GM12878 (cell line): ENCODE results near the gene LDLR. TPM values are rescaled to one million over a fixed set of nuclear protein-coding genes. Genes with fewer than 3 reads are reported as not detected.

Experiments used
- ATAC-seq: fragments of 200-7000 bp; cut with Tn5 transposase; 3 replicates; pipeline ENCODE4 v1.9.1; 2020; ENCODE audit warnings: mild to moderate bottlenecking, moderate library complexity
- BruUV-seq: library from RNA; stranded (reverse); fragments of 400-500 nt; replicated peaks from 2 replicates; lab custom pipeline; 2021; lab: Mats Ljungman, UMichigan
- CTCF ChIA-PET: fragments of 300-600 bp; sonication (Branson Sonifier 250); formaldehyde crosslinking; extraction: SDS; loops from one replicate; lab custom pipeline; 2021; ENCODE audit warnings: inconsistent platforms; lab: Yijun Ruan, JAX
- POLR2A ChIA-PET: fragments of 350-600 bp; formaldehyde crosslinking; extraction: SDS; loops from one replicate; lab custom pipeline; 2021; ENCODE audit warnings: inconsistent platforms; lab: Charles Lee
- RAD21 ChIA-PET: fragments of 300-600 bp; sonication (Branson Sonifier 250); formaldehyde crosslinking; loops from one replicate; lab custom pipeline; 2023; ENCODE audit warnings: antibody characterized with exemption; ENCODE audit not compliant: unreplicated experiment; lab: Charles Lee
- SMC1A ChIA-PET: fragments of 300-600 bp; sonication (Branson Sonifier 250); formaldehyde crosslinking; loops from one replicate; lab custom pipeline; 2023; ENCODE audit not compliant: unreplicated experiment, uncharacterized antibody; lab: Charles Lee
- DNase-seq: peaks from one replicate; pipeline ENCODE4 v3.0.0-alpha.2; 2011; ENCODE audit warnings: low read depth, low spot score
- FAIRE-seq: peaks from 3 replicates; lab custom pipeline; 2011; peaks lifted over from hg19 to GRCh38; lab: Jason Lieb, UNC
- H2AFZ ChIP-seq: 2 replicates; pipeline ENCODE4 v1.6.0; 2011; ENCODE audit warnings: low read depth, low read length, control low read depth; ENCODE audit not compliant: control insufficient read depth
- H3K27ac ChIP-seq: 2 replicates; pipeline ENCODE4 v1.5.1; 2011; ENCODE audit warnings: control low read depth; ENCODE audit not compliant: control insufficient read depth, insufficient read depth
- H3K27me3 ChIP-seq, 2 experiments: replicated peaks in 1 of 2; 2 replicates each; pipeline versions ENCODE4 v1.6.0 to v1.6.1; 2011; ENCODE audit warnings: low read length in 1 of 2; ENCODE audit not compliant: control insufficient read depth in 2 of 2, insufficient read depth in 2 of 2
- H3K36me3 ChIP-seq, 2 experiments: 2 replicates each; pipeline ENCODE4 v1.5.1; 2011; ENCODE audit warnings: low read length in 1 of 2; ENCODE audit not compliant: control insufficient read depth in 2 of 2, insufficient read depth in 2 of 2
- H3K4me1 ChIP-seq: 2 replicates; pipeline ENCODE4 v1.6.1; 2011; ENCODE audit warnings: mild to moderate bottlenecking, low read length, moderate library complexity, mixed read lengths; ENCODE audit not compliant: control insufficient read depth, insufficient read depth
- H3K4me2 ChIP-seq: 2 replicates; pipeline ENCODE4 v1.6.0; 2011; ENCODE audit warnings: control low read depth; ENCODE audit not compliant: control insufficient read depth, insufficient read depth
- H3K4me3 ChIP-seq: fragments of 200-600 bp; sonication (generic); 2 replicates; pipeline ENCODE4 v1.5.1; 2016
- H3K79me2 ChIP-seq: 2 replicates; pipeline ENCODE4 v1.6.0; 2011; ENCODE audit warnings: low read length; ENCODE audit not compliant: control insufficient read depth, insufficient read depth
- H3K9ac ChIP-seq: 2 replicates; pipeline ENCODE4 v1.8.0; 2011; ENCODE audit warnings: low read length, control low read depth, mixed read lengths; ENCODE audit not compliant: control insufficient read depth, insufficient read depth
- H3K9me3 ChIP-seq: replicated peaks from 3 replicates; pipeline ENCODE4 v1.5.1; 2011; ENCODE audit warnings: mild to moderate bottlenecking, low read length; ENCODE audit not compliant: control insufficient read depth, insufficient read depth
- H4K20me1 ChIP-seq: 2 replicates; pipeline ENCODE4 v1.6.0; 2011; ENCODE audit not compliant: control insufficient read depth, insufficient read depth
- CREB1 ChIP-seq: IDR thresholded peaks from 2 replicates; pipeline ENCODE4 v1.6.1; 2012; ENCODE audit warnings: low read depth, mild to moderate bottlenecking, inconsistent platforms
- CREM ChIP-seq: IDR thresholded peaks from 2 replicates; pipeline ENCODE4 v1.6.1; 2014; ENCODE audit warnings: antibody characterized with exemption, low read depth
- MEF2A ChIP-seq: IDR thresholded peaks from 2 replicates; pipeline ENCODE4 v1.6.1; 2011; ENCODE audit warnings: low read depth, mild to moderate bottlenecking, low read length, moderate library complexity; ENCODE audit not compliant: insufficient read depth
- MLLT1 ChIP-seq: fragments of 450-650 bp; IDR thresholded peaks from 2 replicates; pipeline ENCODE4 v1.6.1; 2016; ENCODE audit warnings: mild to moderate bottlenecking
- POLR2AphosphoS5 ChIP-seq: IDR thresholded peaks from 2 replicates; pipeline ENCODE4 v1.6.1; 2011; ENCODE audit warnings: mild to moderate bottlenecking, low read length, inconsistent platforms
- RBBP5 ChIP-seq: fragments of 200-600 bp; sonication (generic); conservative IDR thresholded peaks from 2 replicates; pipeline ENCODE4 v1.6.1; 2016
- RUNX3 ChIP-seq: IDR thresholded peaks from 2 replicates; pipeline ENCODE4 v1.6.1; 2012; ENCODE audit warnings: low read length, inconsistent platforms
- TCF12 ChIP-seq: IDR thresholded peaks from 2 replicates; pipeline ENCODE4 v1.6.1; 2011; ENCODE audit warnings: low read depth, mild to moderate bottlenecking, low read length
- YY1 ChIP-seq: IDR thresholded peaks from 2 replicates; pipeline ENCODE4 v1.6.1; 2011; ENCODE audit warnings: low read depth, mild to moderate bottlenecking, low read length
- ZBED1 ChIP-seq: IDR thresholded peaks from 2 replicates; pipeline ENCODE4 v1.6.1; 2016; ENCODE audit warnings: borderline replicate concordance
- ZNF384 ChIP-seq: IDR thresholded peaks from 2 replicates; pipeline ENCODE4 v1.6.1; 2012; ENCODE audit warnings: low read depth, mild to moderate bottlenecking, low read length, improper control_type of control experiment, borderline replicate concordance
- WGBS: methylation state at CpG from one replicate; pipeline ENCODE4 v1.1.6; 2016; ENCODE audit warnings: low lambda C conversion rate; ENCODE audit not compliant: insufficient replicate concordance, insufficient coverage; ENCODE audit errors: missing lambda C conversion rate; 5-methylcytosine and 5-hydroxymethylcytosine counted together
- in situ Hi-C: fragments of 300-500 bp; cut with MboI; formaldehyde crosslinking; loops from 9 replicates; pipeline ENCODE4 v1.14.3; 2018; ENCODE audit warnings: mixed read lengths
- intact Hi-C: fragments of 100-400 bp; cut with micrococcal nuclease; formaldehyde crosslinking; loops from one replicate; pipeline ENCODE4 v1.14.2; 2022; ENCODE audit not compliant: unreplicated experiment
- polyA plus RNA-seq, 11 experiments: library from polyadenylated mRNA; depleted of rRNA in 4 of 11; unstranded in 6 of 11; stranded (reverse) in 5 of 11; fragments of >200 nt; fragmentation: Nextera tagmentation in 4 of 11; fragmentation: Illumina TruSeq in 1 of 11; extraction: Ambion mirVana in 4 of 11; extraction: Trizol in 1 of 11; gene quantifications; 1 replicate in 1 of 11; 2 replicates in 10 of 11; pipeline versions ENCODE4 v1.2.1 to v1.2.3, GENCODE V29; 2011 to 2016; ENCODE audit warnings: inconsistent platforms in 2 of 11, missing spikeins in 2 of 11, low read depth in 1 of 11
- total RNA-seq, 4 experiments: library from RNA; depleted of rRNA in 3 of 4; stranded (reverse); fragments of >200 nt in 3 of 4; fragmentation: Illumina TruSeq in 1 of 4; extraction: Trizol in 1 of 4; gene quantifications; 2 replicates each; pipeline versions ENCODE4 v1.2.1 to v1.2.3, GENCODE V29; 2013 to 2021
- TF ChIP-seq, protein P1 (sequence below): IDR thresholded peaks from 2 replicates; pipeline ENCODE4 v1.6.1; 2011; ENCODE audit warnings: mild to moderate bottlenecking, low read depth, low read length, moderate library complexity; ENCODE audit not compliant: insufficient replicate concordance
- TF ChIP-seq, protein P2 (sequence below): IDR thresholded peaks from 2 replicates; pipeline ENCODE4 v1.6.1; 2012; ENCODE audit warnings: low read depth, low read length, improper control_type of control experiment

LDLR gene
- total and polyA plus RNA-seq, 10 of the 15 experiments (the other 5 are each of a cell fraction or from before 2014, with no cell fraction given), result 11.3 to 59.2 (median 27.3) TPM

DNA sequence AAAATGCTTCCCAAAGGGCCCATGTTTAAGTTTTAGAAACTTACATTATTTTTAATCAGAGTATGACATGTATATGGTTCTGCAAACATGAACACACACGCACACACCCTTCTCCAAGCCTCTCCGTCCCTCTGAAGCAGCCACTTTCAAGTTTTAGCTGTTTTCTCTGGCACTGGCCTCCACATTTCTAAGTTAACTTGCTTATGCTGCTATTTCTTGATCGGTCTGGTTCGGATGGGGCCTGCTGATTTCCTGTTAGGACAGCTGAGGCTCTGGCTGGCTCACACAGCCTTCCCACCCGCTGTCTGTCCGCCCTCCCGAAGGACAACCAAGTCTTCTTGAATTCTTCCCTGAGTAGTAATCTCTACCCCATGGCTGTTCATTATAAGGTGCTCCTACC, 61.9 kb downstream of the LDLR start:
- no peak overlapping the region for H3K9ac ChIP-seq
- H2AFZ ChIP-seq, result no peak overlapping the region
- peaks cover 26% of the 10 kb centered on the region for H3K79me2 ChIP-seq
- ATAC-seq, result no peak
- TF ChIP-seq RUNX3, result no peak
- no peak for TF ChIP-seq CREM
- no peak for TF ChIP-seq MEF2A
- TF ChIP-seq TCF12, result no peak
- TF ChIP-seq ZNF384, result no peak
- no peak for TF ChIP-seq ZBED1
- TF ChIP-seq, protein P1, sequence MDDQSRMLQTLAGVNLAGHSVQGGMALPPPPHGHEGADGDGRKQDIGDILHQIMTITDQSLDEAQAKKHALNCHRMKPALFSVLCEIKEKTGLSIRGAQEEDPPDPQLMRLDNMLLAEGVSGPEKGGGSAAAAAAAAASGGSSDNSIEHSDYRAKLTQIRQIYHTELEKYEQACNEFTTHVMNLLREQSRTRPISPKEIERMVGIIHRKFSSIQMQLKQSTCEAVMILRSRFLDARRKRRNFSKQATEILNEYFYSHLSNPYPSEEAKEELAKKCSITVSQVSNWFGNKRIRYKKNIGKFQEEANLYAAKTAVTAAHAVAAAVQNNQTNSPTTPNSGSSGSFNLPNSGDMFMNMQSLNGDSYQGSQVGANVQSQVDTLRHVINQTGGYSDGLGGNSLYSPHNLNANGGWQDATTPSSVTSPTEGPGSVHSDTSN, result no peak
- no peak for TF ChIP-seq RBBP5
- no peak for TF ChIP-seq MLLT1
- TF ChIP-seq POLR2AphosphoS5, result no peak
- no peak for TF ChIP-seq YY1
- TF ChIP-seq, protein P2, sequence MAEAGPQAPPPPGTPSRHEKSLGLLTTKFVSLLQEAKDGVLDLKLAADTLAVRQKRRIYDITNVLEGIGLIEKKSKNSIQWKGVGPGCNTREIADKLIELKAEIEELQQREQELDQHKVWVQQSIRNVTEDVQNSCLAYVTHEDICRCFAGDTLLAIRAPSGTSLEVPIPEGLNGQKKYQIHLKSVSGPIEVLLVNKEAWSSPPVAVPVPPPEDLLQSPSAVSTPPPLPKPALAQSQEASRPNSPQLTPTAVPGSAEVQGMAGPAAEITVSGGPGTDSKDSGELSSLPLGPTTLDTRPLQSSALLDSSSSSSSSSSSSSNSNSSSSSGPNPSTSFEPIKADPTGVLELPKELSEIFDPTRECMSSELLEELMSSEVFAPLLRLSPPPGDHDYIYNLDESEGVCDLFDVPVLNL, result no peak
- no peak for TF ChIP-seq CREB1
- TF ChIP-seq, all 136 proteins: peak for 0
- H3K27ac ChIP-seq, result no peak overlapping the region
- ChIA-PET SMC1A (interaction anchor here (0.8 kb wide), 1 partner anchor 190 kb away, joined by 3 read pairs; no protein-coding TSS in a partner anchor), RAD21 (no interaction called here), POLR2A (interaction anchor here (0.7 kb wide), 1 partner anchor 82 kb away, joined by 5 read pairs; no protein-coding TSS in a partner anchor), CTCF (interaction anchor here (0.6 to 0.9 kb wide), 3 partner anchors 8 to 115 kb away, joined by 3 to 4 read pairs (median 4); no protein-coding TSS in a partner anchor)
- DNase-seq (no peak), FAIRE-seq (no peak)
- no peaks in the 10 kb centered on the region for H3K9me3 ChIP-seq
- BruUV-seq, result no TSS peak
- no peaks in the 10 kb centered on the region for H4K20me1 ChIP-seq
- no peaks in the 10 kb centered on the region for H3K27me3 ChIP-seq
- peaks cover 0 to 1% of the 10 kb centered on the region in 2 experiments; a peak in 1 of 4 replicates for H3K36me3 ChIP-seq
- 100% methylated on average over 7 of the region's 7 CpGs for WGBS
- H3K4me2 ChIP-seq, result no peak overlapping the region
- H3K4me3 ChIP-seq, result no peak overlapping the region
- in situ Hi-C loops (no loop called here), intact Hi-C loops (no loop called here)
- H3K4me1 ChIP-seq, result no peaks in the 10 kb centered on the region; the same call in 1 of the 2 replicates
